Activated CD4-positive, CD25-positive, alpha-beta regulatory T cell treated with anti-CD3 and anti-CD28 coated beads, Interleukin-2, amount 50 U/mL, for 16 hours (primary cell): ENCODE results near the gene CERS6.

ENCODE experiments used
- DNase-seq: peaks from one replicate; pipeline ENCODE4 v3.0.0-alpha.2; 2020; ENCODE audit warnings: low read depth, low spot score

The CERS6 gene

DNA sequence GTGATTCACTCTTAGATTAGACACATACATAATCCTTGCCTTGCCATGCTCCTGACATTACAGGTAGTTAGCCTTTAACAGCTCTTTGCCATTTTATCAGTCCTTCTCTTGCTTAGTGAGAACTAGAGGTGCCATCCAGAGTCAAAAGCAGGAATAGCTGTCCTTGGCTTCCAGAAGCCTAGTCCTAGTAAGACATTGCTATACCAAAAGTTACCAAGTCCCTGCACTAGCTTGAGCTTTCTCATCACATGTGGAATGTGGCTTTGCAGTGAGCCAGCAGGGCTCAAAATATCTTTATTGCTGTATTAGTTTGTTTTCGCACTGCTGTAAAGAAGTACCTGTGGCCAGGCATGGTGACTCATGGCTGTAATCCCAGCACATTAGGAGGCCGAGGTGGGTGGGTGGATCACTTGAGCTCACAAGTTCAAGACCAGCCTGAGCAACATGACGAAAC, 241.6 kb downstream of the CERS6 start:
- no peak for DNase-seq

DNA sequence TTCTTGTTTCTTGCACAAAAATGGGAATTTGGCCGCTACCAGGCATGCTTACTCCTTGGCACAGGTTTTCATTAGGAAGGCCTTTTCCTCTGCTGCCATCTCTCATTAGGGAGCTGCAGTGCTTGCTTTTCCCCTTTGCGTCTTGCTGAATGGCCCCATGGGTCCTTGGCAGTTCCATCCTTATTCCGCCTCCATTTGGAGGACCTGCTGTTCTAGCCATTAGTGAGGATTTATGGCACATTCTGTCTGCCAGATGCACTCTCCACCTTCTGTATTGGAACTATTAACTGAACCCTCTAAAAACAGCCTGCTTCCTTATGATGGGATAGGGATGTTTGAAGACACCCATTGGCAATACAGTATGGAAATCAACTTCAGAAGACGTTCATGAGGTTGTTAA, 242.9 kb downstream of the CERS6 start:
- no peak for DNase-seq

DNA sequence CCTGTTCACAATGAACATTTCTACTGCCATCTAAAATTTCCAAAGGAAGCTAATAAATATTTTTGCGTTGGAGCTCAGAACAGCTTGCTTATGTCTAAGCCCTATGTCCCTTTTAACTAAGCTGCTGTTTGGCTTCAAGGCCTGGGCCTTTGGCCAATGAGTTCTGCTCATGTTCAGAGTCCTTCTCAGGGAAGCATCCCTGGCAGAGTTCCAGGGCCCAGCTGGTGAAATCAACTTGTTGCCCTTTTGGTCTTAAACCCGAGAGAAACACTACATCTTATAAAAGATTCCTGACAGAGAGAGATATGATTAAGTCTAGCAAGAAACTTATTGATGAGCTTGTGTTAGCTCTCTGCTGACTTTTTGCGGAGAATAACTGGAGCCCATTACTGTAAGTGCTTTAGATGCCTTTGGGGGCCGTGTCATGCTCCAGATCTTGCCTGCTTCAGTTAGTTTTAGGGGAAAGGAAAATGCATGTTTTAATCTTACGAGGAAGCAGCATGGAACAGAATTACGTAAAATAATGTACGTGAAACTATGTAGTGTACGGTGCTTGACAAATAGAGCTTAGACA, 243.9 kb downstream of the CERS6 start:
- no peak for DNase-seq

DNA sequence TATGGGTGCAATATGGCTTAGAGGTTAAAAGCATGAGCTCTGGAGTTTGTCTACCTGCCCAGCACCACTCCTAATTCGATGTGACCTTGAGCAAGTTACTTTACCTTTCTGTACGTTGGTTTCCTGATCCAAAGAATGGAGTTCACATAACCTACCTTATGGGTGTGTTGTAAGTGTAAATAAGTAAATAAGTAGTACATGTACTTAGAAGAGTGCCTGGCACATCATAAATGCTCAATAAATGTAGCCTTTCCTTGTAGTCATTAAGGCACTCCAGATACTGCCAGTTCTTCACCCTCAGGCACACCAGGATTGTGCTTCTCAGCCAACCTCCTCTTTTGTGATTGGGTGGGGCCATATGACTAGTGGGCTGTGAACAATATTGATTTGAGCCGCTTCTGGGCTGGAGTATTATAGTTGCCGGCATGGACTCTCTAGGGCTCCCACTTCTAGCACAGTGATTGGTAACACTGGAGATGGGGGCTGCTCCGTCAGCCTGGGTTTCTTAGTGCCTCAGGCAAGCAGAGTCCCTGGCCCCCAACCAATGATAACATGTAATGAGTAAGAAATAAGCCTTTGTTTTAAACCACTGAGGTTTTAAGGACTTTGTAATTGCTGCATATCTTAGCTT, 244.7 kb downstream of the CERS6 start:
- DNase-seq = no peak

DNA sequence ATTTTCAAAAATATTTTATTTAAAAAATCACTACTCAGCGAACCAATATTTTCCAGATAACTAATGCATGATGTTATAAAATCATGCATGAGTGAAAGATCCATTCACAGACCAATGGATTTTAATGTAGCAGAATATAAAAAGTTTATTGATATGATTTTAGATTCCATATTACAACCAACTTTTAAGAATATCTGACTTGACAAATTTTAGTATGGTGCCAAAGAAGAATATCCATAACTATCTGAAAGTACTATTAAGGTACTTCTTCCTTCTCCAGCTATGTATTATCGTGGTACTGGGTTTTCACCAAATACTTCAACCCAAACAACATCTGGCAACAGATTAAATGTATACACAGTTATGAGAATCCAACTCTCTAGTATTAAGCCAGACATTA, 246.5 kb downstream of the CERS6 start:
- no peak for DNase-seq

DNA sequence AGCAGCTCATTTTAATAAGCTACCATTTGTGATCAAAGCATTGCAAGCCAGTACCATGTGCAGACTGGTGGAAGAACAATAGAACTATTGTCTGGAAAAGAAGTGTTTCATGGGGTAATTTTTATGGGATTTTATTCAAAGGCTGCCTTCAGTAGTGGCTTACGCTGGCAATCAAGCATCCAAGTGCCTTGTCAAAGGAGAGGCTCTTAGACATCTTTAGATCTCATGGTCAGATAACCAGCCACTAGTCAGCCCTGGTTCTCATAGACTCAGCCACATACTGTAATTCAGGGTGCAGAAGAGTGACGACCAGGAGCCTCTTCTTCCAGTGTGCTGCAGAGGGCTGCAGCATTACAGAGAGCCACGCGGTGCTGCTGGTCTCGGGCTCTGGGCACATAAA, 247.9 kb downstream of the CERS6 start:
- DNase-seq = no peak

DNA sequence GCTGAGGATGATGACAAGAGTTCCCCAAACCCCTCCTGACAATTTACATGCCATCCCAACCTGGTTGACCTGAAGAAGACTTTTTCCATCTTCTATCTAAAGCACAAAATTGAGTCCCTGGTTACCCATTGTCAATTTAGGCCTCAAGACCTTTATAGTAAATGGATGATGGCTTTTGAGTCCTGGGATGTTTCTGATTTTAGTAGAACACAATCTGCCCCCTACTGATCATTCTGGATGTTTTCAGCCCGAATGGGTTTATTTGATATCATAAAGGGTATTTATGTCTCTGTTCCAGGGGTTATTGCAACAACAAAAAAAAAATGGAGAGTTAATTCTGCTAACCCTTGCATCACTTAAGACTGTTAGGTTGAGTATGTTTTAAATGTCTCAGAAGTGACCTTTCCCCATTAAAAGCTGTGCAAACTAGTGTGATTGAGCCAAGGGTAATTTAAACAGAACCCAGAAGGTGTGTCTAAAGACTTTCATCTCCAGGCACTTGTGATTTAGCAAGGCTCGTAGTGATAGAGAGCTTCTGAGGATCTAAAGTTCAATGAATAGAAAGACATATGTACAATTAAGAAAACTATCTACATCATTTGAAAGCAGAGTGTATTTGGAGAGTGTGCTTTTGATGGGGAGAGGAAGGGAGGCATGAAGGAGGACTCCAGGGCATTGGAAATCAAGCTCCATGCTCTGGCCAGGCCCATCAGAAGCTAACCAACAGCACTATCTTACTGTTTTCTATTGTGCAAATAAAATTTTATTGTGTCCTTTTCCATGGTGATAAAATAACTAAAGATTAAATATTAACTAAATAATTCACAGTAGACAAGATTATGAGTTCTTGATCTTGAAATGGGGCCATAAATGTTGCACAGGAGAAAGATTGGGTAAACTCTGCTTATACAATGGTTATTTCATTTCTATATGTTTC, 249.7 kb downstream of the CERS6 start:
- no peak for DNase-seq

DNA sequence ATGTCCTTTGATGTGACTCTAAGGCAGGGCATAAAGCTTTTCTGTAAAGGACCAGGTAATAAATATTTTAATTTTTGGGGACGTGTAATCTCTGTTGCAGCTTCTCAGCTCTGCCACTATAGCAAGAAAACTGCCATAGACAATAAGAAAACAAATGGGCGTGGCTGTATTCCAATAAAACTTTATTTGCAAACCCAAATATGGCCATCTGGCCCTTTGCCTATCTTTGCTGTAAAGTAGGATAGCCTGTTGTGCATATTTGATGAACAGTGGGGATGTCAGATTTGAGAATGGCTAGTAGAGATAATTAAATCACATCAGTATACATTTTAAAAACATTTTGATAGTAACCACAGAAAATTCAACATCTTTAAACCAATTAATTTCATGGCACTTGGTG, 250.7 kb downstream of the CERS6 start:
- no peak for DNase-seq

DNA sequence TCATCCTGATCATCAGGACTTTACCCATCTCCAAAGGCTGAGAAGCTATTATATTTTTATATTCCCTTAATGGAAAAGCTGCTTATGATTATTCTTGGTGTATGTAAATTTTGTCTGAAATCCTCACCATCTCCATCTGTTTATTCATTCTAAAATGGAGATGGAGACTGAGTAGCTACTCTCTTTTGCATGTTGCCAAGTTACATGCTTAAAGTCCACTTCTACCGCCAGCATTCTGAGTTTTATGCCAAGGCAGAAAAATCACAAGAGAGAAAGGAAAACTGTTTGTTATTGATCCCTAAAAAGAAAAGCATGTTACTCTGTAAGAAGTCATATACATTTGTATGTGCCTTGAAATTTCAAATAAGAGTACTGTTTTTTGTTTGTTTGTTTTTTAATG, 252.0 kb downstream of the CERS6 start:
- DNase-seq = no peak

DNA sequence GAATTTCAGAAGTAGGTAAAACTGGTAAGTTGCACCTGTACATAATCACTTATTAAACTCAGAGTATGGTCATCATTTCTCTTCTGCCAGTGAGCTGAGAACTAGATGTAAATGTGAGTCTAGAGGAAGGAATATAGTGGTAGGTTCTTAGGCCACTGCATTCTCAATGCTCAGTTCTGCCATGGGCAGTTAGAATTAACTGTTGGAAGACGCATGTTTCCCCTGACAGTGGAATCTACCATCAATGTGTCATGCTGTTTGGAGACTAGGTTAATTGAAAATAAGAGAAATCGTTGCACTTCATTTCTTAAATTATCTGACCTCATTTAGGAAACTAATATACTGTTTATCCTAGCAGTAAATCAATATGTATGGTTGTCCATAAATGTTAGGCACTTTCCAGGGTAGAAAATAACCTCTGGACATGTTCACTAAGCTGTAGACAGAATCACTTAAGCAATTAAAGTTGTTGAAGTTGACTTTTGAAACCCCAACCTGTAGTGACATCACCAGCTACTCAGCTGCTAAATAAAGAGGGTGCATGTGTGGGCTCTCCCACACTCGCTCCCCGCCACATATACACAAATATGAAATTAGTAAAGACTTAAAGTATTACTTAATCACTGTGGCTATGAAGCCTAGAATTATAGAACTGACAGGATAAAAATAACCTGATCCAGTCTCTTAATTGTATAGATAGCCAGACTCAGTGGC, 254.8 kb downstream of the CERS6 start:
- no peak for DNase-seq

DNA sequence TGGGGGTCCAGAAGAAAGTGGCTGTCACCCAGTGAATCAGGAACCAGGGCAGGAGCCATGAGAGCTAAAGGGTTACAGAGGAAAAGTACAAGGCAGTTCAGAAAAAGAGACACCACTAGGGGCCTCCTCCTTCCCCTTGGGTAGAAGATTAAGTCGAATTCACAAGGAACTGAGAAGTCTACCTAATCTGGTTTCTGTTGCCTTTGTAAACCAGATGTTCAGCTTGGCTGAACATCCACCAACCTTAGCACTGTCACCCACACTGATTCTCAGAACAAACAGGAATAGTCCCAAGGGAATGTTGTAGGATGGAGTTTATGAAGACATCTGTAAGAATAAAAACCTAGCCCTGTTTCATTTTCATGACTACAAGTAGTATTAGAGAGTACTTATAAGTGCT, 256.0 kb downstream of the CERS6 start:
- DNase-seq = no peak

DNA sequence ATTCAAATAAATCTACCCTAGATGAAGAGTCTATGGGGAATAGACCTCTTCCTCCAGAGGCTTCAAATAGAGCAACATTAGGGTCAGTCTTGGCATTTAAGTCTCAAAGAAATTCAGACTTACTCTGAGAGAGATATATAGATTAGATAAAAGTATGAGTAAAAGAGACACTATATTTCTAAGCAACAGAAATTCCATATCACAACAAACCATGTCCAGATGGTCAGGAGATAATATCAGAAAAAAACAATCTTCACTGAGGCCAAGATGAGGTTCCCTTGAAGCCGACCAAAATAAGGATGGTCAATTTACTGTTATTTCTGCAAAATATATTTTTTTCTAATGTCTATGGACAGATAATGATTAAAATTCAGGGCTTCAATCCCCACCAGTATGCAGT, 257.3 kb downstream of the CERS6 start:
- DNase-seq = no peak

DNA sequence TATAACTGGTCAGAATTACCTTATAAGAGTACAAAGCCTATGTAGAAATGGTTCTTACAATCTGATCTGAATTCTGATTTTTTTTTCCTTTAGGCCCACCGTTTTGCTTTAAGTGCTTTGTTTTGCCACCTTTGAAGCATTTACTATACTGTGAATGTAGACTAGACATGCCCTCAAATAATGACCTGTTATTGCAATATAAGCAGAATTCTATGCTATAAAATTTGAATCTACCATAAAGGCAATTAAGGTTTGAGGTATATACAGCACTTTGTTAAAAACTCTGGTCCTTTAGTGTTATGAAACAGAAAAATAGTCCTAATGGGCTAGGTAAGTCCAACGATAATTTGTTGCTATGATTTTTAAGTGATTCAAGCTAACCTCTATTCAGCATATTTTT, 259.8 kb downstream of the CERS6 start:
- DNase-seq = no peak

DNA sequence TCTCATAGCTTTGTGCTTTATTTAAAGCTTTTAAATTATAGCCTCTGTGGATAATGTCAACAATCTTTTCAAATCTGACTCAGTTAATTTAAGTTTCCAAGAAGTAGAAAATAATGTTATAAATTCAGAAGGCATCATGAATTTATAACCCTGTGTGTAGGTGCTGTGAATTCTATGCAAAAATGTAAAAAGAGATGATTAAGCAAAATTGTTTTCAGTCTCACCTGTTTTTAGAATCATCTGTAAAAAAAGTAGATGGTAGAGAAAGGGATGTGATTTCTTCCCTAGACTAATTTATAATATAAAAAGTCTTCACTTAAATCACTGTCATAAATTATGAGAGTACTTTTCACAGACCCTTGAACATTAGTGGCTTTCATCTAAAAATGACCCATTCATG, 260.8 kb downstream of the CERS6 start:
- DNase-seq = no peak

DNA sequence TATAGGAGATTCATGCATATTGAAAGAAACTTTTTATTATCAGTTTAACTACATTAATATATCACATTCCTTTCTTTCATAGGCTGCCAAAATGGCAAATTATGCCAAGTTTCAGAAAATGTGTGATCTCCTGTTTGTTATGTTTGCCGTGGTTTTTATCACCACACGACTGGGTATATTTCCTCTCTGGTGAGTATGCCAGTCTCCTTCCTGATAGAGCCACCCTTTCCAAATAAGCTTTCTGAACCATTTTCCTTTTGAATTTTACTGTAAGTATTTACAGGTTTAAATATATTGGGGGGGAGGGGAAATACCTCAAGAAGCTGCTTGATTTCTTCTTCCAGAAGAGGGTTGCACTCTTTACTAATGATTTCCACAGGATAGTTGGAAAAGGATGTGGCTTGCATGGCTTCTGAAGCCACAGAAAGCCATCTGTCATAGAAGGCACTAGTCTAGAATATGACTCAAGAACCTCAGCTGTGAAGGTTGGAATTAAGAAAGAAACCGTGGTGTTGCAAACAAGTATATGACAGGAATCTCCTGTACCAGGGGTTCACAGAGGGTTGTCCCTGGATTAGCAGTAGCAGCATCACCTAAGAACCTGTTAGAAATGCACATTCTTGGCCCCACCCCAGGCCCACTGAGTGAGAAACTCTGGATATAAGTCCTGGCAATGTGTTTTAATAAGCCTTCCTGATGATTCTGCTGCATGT, 261.9 kb downstream of the CERS6 start:
- no peak for DNase-seq

DNA sequence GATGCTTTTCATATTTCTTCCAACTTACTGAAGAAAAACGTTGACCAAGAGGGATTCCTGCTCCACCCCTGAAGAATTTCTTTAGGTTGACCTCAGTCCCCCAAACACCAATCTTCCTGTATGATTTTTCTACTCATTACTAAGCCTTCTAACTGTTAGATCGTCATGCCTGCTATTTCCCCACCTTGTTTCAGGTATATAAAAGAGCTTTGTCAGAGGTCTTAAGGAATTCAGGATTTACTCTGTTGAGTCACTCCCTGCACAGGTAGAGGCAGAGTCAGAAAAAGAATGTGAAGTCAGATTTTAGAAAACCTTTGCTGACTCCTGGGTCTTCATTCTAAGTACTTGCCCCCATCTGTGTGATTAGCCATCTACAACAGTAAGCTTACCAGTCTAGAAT, 262.6 kb downstream of the CERS6 start:
- no peak for DNase-seq

DNA sequence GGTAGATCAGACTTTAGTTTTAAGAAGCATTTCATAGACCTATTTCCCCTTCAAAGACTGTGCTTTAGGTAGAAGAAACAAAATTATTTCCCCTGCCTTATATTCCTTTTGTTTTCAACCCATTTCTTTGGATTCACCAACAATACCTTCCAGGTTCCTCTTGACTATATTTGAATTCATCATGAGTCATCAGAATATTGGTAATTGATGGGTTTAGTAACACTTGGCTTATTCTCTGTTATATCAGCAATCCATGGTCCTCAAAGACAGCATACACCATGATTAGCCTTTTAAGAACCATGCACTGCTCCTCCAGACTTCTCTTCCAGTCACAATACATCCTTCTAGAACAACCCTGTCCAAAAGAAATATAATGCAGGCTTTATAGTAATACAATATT, 263.4 kb downstream of the CERS6 start:
- no peak for DNase-seq

DNA sequence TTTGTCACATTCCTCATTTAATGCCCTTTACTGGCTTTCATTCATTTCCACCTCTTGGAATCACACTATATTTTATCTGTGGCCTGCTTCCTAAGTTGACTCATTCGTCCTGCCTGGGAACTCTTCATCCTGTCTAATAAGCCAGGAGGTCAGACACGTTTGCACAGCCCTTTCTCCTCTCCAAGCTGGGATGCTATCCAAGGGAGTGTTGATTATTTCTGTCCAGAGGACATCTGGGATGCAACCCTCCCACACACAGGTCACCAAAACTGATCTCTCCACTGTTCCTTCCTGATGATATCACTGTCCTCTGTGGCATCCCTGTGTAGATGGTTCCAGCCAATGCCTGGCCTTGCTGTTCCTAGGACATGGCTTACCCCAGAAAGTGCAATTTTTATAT, 266.5 kb downstream of the CERS6 start:
- no peak for DNase-seq

DNA sequence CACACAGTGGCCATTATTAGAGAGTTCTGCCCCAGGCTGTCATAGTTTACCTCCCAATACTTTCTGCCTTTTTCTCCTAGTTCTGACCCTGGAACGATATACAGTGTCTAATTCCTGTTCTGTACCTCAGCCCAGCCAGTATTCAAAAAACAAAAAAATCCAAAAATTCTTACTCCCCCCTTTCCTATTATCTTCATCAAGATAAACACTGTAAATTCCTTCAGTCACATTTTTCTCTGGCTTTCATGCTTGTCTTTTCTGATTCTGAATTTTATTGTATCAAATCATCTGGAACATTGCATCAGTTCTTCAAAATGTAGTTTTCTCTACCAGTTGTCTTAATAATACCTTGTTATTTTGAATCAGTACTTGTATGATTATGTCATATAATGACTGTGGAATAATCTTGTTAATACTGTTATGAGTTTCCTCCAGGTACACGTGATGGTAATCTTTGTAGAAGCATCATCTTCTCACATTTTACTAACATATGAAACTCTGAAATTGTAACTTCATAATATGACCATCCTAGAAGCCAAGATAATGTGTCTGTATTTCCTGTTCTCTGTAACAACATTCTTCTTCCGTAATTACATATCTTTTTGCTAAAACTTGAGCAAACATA, 267.3 kb downstream of the CERS6 start:
- DNase-seq = no peak

DNA sequence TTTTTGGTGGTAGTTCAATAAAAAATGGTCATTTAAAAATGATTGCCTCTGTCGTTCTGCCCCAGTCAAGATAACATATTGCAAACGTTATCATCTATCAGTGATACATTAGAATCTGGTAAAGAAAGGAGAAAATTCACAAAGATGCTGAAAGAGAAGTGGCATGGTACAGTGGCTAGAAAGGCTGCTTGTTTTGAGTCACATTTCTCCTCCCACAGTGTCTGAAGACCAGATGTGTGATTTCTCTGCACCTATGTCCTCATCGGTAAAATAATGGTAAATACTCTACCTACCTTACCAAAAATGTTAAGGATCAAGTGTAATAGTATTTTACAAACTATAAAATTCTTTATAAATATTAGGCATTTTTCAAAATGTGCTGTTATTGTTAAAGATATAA, 270.3 kb downstream of the CERS6 start:
- no peak for DNase-seq

DNA sequence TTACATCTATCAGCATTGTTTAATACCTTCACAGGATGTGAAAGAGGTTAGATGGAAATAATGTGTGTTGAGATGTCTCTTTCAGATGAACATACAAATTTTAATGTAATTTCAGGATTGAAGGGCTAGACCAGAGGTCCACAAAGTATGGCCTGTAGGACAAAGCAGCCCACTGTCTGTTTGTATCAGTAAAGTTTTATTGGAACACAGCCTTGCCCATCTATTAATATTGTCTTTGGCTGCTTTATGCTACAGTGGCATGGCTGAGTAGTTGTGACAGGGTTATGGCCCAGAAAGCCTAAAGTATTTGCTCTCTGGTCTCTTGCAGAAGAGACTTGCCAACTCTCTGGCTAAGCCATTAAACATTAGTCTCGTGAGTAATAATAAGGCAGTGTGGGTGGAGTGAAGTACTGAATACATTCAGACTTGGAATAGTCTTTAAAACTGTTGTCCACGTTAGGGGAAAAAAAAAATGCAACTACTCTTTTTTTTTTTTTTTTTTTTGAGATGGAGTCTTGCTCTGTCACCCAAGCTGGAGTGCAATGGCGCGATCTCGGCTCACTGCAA, 271.9 kb downstream of the CERS6 start:
- DNase-seq = no peak
